Heart left ventricle (tissue), 13 donors: ENCODE measurements around the gene HS6ST3.

Experiments
- CTCF ChIP-seq, 12 donors: fragments of 200-600 bp; sonication (generic) in 4 of 12; IDR thresholded peaks; one replicate each; pipeline versions ENCODE4 v1.5.0 to v1.8.0; 2018 to 2022; ENCODE audit warnings: antibody characterized with exemption in 12 of 12, mild to moderate bottlenecking in 5 of 12
- POLR2A ChIP-seq, 2 donors: fragments of 450-650 bp; IDR thresholded peaks; one replicate each; pipeline ENCODE4 v1.6.1; 2017; ENCODE audit warnings: antibody characterized with exemption in 2 of 2, mild to moderate bottlenecking in 2 of 2, moderate library complexity in 2 of 2
- donor health status: ischemic (EF 13 %, LVEDD 7.1; RV severe dilation, severe dysfunction).
- donor health status: DM: no; HTN: yes; CAD: no.
- donor health status: DM: no; HTN: no; CAD: no.
- donor health status: ischemic (EF 25% LVEDD 6.9; RV normal size, moderate dysfunction).
- donor health status: ischemic (EF 25% LVEDD 5.7; RV mildly dilated, moderate dysfunction).
- donor health status: ischemic (EF 35%, LVEDD 5.7; RV mildly dilated, moderate dysfunction).
- donor health status: nonischemic (EF 11% LVEDD 7.7; RV severe dilation, severe dysfunction).
- donor health status: DM: yes; HTN: yes; CAD: no.
- donor health status: PGD.
- donor health status: ischemic (EF 29% LVEDD 5.4; RV normal size, mild dysfunction).
- donor health status: nonischemic (EF 23%, LVEDD 6.1; RV moderate dilation, normal function).

- TF ChIP-seq CTCF (IDR thresholded peaks at IDR 0.05), result no peak
- no peak for TF ChIP-seq POLR2A (IDR thresholded peaks at IDR 0.05)
Observed at GRCh38 chr13:96552559-96552958, 462.7 kb downstream of the HS6ST3 start.
